Left lung (tissue), 10 donors: Measurements from ENCODE around the gene GLIS1. TPM values are rescaled to one million over a fixed set of nuclear protein-coding genes. Genes with fewer than 3 reads are reported as not detected.

Experiments
- ATAC-seq: fragments of 200-7000 bp; cut with Tn5 transposase; one replicate; pipeline ENCODE4 v1.9.1; 2020; ENCODE audit warnings: moderate library complexity
- DNase-seq, 4 donors: peaks; one replicate each; pipeline ENCODE4 v3.0.0-alpha.2; 2013 to 2020
- H3K27ac ChIP-seq, 2 donors: fragments of 200-600 bp; sonication (generic) in 1 of 2; one replicate each; pipeline versions ENCODE4 v1.5.0 to v1.8.0; 2020 to 2021
- H3K27me3 ChIP-seq, 2 donors: fragments of 200-600 bp; sonication (generic) in 1 of 2; one replicate each; pipeline versions ENCODE4 v1.5.0 to v1.8.0; 2020 to 2021
- H3K36me3 ChIP-seq, 2 donors: fragments of 200-600 bp; sonication (generic) in 1 of 2; one replicate each; pipeline versions ENCODE4 v1.5.0 to v1.8.0; 2020 to 2021
- H3K4me1 ChIP-seq, 2 donors: fragments of 200-600 bp; one replicate each; pipeline ENCODE4 v1.8.0; 2021
- H3K4me3 ChIP-seq, 2 donors: fragments of 200-600 bp; sonication (generic) in 1 of 2; one replicate each; pipeline versions ENCODE4 v1.5.0 to v1.8.0; 2020 to 2021; ENCODE audit warnings: mild to moderate bottlenecking in 1 of 2
- H3K9me3 ChIP-seq, 2 donors: fragments of 200-600 bp; sonication (generic) in 1 of 2; one replicate each; pipeline versions ENCODE4 v1.5.0 to v1.8.0; 2020 to 2021
- intact Hi-C, 2 donors: fragments of 100-400 bp; cut with DNase I; formaldehyde crosslinking; loops; one replicate each; pipeline versions ENCODE4 v1.11.2 to v1.14.2; 2022
- polyA plus RNA-seq, 6 donors: library from polyadenylated mRNA; unstranded; fragments of 120-200 nt; gene quantifications; one replicate each; pipeline ENCODE4 v1.2.1, GENCODE V29; 2013; ENCODE audit not compliant: insufficient read length in 6 of 6
- total RNA-seq, 2 donors: library from RNA; stranded (reverse); fragmentation: NEBNext Ultra II Directional; extraction: Animal tissue kit (Norgen Biotek cat#: 25700); gene quantifications; one replicate each; pipeline ENCODE4 v1.2.1, GENCODE V29; 2021
- TF ChIP-seq, protein P1 (sequence below), 2 donors: fragments of 200-600 bp; sonication (generic) in 1 of 2; IDR thresholded peaks; one replicate each; pipeline versions ENCODE4 v1.5.0 to v1.8.0; 2021; ENCODE audit warnings: antibody characterized with exemption in 2 of 2
- donor health status: DM: no; HTN: yes; CAD: no.
- donor health status: DM: no; HTN: no; CAD: no.

The GLIS1 gene
- total and polyA plus RNA-seq, 8 donors: 0.06 to 0.16 (median 0.12) TPM; not detected in 4

DNA sequence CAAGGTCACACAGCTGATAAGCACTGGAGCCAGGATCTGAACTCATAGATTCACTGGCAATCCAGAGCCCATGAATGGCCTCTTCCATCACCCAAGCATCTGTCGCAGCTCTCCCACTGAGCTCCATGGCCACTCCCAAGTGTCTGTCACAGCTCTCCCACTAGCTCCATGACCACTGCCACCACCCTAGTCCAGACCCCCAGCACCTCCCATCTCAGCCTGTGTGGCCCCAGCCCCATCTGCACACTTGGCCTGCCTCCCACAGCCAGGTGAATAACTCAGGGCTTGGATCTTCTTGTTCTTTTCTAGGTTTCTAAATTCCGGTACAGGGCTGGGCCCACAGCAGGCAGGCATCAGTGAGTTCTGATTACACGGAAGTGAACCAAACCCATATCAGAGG is 76.0 kb downstream of the GLIS1 start:
- intact Hi-C loops: no loop called here
- no peaks in the 10 kb centered on the region for H3K27me3 ChIP-seq
- H3K36me3 ChIP-seq: no peaks in the 10 kb centered on the region
- H3K4me1 ChIP-seq: no peaks in the 10 kb centered on the region
- no peak overlapping the region for H3K27ac ChIP-seq
- TF ChIP-seq, protein P1, sequence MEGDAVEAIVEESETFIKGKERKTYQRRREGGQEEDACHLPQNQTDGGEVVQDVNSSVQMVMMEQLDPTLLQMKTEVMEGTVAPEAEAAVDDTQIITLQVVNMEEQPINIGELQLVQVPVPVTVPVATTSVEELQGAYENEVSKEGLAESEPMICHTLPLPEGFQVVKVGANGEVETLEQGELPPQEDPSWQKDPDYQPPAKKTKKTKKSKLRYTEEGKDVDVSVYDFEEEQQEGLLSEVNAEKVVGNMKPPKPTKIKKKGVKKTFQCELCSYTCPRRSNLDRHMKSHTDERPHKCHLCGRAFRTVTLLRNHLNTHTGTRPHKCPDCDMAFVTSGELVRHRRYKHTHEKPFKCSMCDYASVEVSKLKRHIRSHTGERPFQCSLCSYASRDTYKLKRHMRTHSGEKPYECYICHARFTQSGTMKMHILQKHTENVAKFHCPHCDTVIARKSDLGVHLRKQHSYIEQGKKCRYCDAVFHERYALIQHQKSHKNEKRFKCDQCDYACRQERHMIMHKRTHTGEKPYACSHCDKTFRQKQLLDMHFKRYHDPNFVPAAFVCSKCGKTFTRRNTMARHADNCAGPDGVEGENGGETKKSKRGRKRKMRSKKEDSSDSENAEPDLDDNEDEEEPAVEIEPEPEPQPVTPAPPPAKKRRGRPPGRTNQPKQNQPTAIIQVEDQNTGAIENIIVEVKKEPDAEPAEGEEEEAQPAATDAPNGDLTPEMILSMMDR (IDR thresholded peaks at IDR 0.05): no peak
- H3K9me3 ChIP-seq: no peaks in the 10 kb centered on the region
- no peak overlapping the region for H3K4me3 ChIP-seq
- DNase-seq: no peak
- ATAC-seq: no peak

DNA sequence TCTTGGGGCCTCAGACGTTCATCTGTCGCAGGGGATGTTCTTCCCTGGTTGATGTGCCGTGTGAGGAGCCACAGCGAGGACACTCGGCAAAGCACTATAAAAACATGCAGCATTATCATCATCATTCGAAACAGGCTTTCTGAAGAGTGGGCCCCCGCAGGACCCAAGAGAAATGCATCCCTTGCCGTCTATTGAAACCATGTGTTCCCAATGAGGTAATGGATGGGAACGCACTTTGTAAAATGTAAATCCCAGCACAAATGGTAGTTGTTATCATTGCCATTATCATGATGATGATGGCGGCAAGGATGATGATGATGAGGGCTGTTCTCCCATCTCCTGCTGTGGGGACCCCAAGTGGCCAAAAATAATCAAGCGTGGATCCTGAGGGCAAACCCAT is 76.8 kb downstream of the GLIS1 start:
- no peaks in the 10 kb centered on the region for H3K9me3 ChIP-seq
- no peaks in the 10 kb centered on the region for H3K36me3 ChIP-seq
- DNase-seq (no peak), ATAC-seq (no peak)
- no peaks in the 10 kb centered on the region for H3K4me1 ChIP-seq
- intact Hi-C loops: no loop called here
- TF ChIP-seq, protein P1 (IDR thresholded peaks at IDR 0.05): no peak
- no peak overlapping the region for H3K27ac ChIP-seq
- peaks cover 0 to 2% of the 10 kb centered on the region in 2 donors for H3K27me3 ChIP-seq
- H3K4me3 ChIP-seq: no peak overlapping the region

DNA sequence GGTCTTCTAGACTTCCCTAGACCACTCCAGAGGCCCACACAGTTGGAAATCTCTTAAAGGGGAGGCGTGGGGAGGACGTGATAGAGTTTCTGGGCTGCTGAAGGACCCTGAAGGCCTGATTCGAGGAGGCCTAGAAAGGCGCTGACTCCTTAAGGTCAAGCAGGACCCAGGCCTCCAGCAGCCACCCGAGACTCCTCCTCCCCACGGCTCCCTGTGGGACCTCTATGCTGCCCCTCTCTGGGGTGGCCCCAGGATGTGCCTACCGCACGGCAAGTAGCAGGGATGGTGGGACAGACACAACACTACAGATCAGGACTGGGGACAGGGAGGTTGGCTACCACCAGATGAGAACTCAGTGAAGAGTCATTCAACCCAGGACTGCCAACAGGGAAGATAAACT is 77.5 kb downstream of the GLIS1 start:
- ATAC-seq (no peak), DNase-seq (no peak)
- Histone ChIP-seq H3K4me3 (no peak overlapping the region), H3K27ac (no peak overlapping the region), H3K36me3 (no peaks in the 10 kb centered on the region), H3K4me1 (no peaks in the 10 kb centered on the region), H3K27me3 (peaks cover 0 to 8% of the 10 kb centered on the region in 2 donors), H3K9me3 (no peaks in the 10 kb centered on the region)
- intact Hi-C loops: no loop called here
- TF ChIP-seq, protein P1 (IDR thresholded peaks at IDR 0.05): no peak

DNA sequence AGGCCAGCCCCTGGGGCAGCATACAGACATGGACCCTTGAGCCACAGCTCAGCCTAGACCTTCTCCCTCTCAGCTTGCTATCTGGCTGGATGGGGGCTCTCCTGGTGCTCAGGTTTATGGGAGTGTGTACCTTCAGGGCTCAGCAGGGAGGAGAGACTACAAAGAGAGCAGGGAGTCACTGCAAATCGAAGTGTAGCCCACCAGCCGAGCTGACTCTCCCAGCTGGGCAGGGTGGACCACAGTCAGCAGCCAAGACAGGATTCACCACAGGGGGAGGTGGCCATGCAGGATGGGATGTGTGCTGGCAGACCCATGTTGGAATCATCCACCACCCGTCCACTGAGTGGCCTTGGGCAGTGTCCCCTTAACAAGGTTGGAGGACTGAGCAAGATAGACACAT is 78.3 kb downstream of the GLIS1 start:
- H3K27me3 ChIP-seq: peaks cover 0 to 17% of the 10 kb centered on the region in 2 donors
- ATAC-seq (no peak), DNase-seq (no peak)
- H3K4me1 ChIP-seq: no peaks in the 10 kb centered on the region
- H3K4me3 ChIP-seq: no peak overlapping the region
- no peaks in the 10 kb centered on the region for H3K9me3 ChIP-seq
- intact Hi-C loops: no loop called here
- H3K36me3 ChIP-seq: no peaks in the 10 kb centered on the region
- TF ChIP-seq, protein P1 (IDR thresholded peaks at IDR 0.05): no peak
- H3K27ac ChIP-seq: no peak overlapping the region

DNA sequence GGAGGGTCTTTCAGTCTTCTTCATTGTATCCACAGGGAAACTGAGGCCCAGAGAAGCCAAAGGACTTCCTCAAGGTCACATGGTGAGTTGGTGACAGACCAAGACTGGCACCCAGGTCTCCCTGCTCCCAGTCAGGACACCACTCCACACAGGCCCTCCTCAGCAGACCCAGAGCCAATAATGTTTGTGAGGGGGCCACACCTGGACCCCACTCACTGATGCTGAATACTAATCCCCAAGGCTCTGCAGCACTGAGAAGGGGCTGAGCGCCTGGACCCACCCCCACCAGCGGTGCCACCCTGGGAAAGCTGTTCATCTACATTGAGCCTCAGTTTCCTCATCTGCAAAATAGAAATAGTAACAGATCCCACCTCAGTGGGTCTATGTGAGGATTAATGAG is 79.5 kb downstream of the GLIS1 start:
- Histone ChIP-seq H3K4me3 (no peak overlapping the region), H3K27me3 (peaks cover 0 to 20% of the 10 kb centered on the region in 2 donors), H3K9me3 (no peaks in the 10 kb centered on the region), H3K4me1 (no peaks in the 10 kb centered on the region), H3K36me3 (no peaks in the 10 kb centered on the region), H3K27ac (no peak overlapping the region)
- TF ChIP-seq, protein P1 (IDR thresholded peaks at IDR 0.05): no peak
- intact Hi-C loops: no loop called here
- peak in 1 of 4 donors; percentile 22 for DNase-seq
- ATAC-seq: no peak
